PC-9 (cell line): ENCODE data around the gene SEC31A.

Experiments
- CTCF ChIP-seq: fragments of 200-600 bp; sonication (generic); conservative IDR thresholded peaks from 2 replicates; pipeline ENCODE4 v1.6.1; 2017; ENCODE audit warnings: mixed run types, antibody characterized with exemption, mild to moderate bottlenecking, moderate library complexity
- EZH2 ChIP-seq: fragments of 200-600 bp; sonication (generic); IDR thresholded peaks from 2 replicates; pipeline ENCODE4 v1.8.0; 2017; ENCODE audit warnings: antibody characterized with exemption, low read depth

- no peak for TF ChIP-seq CTCF
- TF ChIP-seq EZH2, result no peak
Observed at GRCh38 chr4:82934441-82934840, 43.5 kb upstream of the SEC31A start.
